Retinal pigment epithelial cell (primary cell): ENCODE measurements around the gene ST6GALNAC3.

Source experiments
- DNase-seq: peaks from one replicate; pipeline ENCODE4 v3.0.0-alpha.2; 2010; ENCODE audit warnings: low read depth
- H3K4me3 ChIP-seq: 2 replicates; pipeline ENCODE4 v1.5.1; 2011; ENCODE audit warnings: mild to moderate bottlenecking, low read length, control low read depth, moderate library complexity
- CTCF ChIP-seq: conservative IDR thresholded peaks from 2 replicates; pipeline ENCODE4 v1.5.1; 2011; ENCODE audit warnings: low read depth, low read length, control low read depth, inconsistent platforms

The ST6GALNAC3 gene

DNA sequence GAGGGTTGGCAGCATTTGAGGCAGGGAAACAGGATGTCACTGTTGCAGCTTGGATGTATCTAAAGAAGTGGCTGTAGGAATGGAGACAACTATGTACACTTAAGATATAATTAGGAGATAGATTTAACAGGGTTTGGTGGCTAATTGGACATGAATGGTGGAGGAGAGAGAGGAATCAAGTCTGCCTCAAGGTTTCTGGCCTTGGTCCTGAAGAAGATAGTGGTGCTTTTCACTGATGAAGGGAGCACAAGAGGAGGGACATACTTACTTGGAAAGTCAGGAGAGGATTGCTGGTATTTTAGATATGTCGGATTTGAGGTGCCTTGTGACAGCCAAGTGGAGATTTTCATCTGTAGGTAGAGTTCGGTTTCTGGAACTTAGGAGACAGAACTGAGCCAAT, 123.9 kb downstream of the ST6GALNAC3 start:
- TF ChIP-seq CTCF = no peak
- DNase-seq = no peak

DNA sequence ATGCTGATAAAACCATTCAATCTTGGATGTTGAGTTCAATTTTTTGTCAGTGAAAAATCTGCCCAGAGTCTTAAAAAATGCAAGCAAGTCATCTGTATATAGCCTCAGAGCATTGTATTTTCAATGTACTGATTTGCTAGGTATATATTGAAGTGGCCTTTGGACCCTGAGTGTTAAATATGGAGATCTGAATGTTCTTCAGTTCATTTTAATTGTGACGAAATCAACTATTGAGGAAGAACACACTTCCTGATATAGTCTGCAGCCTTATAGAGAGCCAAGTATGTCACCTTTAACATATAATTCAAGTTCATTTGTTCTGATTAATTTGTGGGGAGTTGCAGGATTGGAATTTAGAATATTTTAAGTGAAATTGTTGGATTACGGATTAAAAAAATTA, 128.1 kb downstream of the ST6GALNAC3 start:
- TF ChIP-seq CTCF = no peak
- H3K4me3 ChIP-seq = no peak overlapping the region
- DNase-seq = no peak

More for the DNA sequence above, 123.9 kb downstream of the ST6GALNAC3 start:
- H3K4me3 ChIP-seq = no peak overlapping the region

DNA sequence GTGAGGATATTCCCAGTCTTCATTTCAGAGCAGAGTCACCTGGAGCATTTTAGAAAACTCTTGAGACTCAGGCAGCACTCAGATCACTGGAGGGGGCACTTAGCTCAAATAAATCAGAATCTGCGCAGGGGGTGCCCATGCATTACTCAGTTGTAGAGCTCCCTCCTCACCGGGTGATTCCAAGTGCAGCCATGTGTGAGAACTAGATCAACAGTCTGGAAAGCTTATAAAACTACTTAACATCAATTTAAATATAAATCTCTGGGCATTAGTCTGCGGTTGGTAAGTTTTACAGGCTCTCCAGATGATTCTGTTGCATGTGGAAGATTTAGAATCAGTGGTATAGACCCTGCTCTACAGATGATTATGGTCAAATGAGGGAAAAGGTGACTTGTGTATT, 128.6 kb downstream of the ST6GALNAC3 start:
- peak; percentile 83 for DNase-seq
- H3K4me3 ChIP-seq = no peak overlapping the region
- no peak for TF ChIP-seq CTCF

- DNase-seq = no peak
- H3K4me3 ChIP-seq = no peak overlapping the region
- TF ChIP-seq CTCF = no peak
Measured at GRCh38 chr1:76209238-76209637, 134.7 kb downstream of the ST6GALNAC3 start.

- no peak overlapping the region for H3K4me3 ChIP-seq
- no peak for DNase-seq
- TF ChIP-seq CTCF = no peak
Measured at GRCh38 chr1:76209648-76210047, 135.1 kb downstream of the ST6GALNAC3 start.

- DNase-seq = no peak
- no peak overlapping the region for H3K4me3 ChIP-seq
- no peak for TF ChIP-seq CTCF
Measured at GRCh38 chr1:76210160-76210559, 135.6 kb downstream of the ST6GALNAC3 start.

GRCh38 chr1:76218888-76219287, 144.3 kb downstream of the ST6GALNAC3 start:
- H3K4me3 ChIP-seq = no peak overlapping the region
- no peak for DNase-seq
- no peak for TF ChIP-seq CTCF
